22Rv1 (cell line): ENCODE measurements around the gene TSC22D4.

Experiments used
- CTCF ChIP-seq: fragments of 450-650 bp; IDR thresholded peaks from 2 replicates; pipeline ENCODE4 v1.5.1; 2017; ENCODE audit warnings: mild to moderate bottlenecking
- ZFX ChIP-seq: fragments of 450-650 bp; IDR thresholded peaks from 2 replicates; pipeline ENCODE4 v1.6.1; 2017; ENCODE audit warnings: antibody characterized with exemption, borderline replicate concordance

DNA sequence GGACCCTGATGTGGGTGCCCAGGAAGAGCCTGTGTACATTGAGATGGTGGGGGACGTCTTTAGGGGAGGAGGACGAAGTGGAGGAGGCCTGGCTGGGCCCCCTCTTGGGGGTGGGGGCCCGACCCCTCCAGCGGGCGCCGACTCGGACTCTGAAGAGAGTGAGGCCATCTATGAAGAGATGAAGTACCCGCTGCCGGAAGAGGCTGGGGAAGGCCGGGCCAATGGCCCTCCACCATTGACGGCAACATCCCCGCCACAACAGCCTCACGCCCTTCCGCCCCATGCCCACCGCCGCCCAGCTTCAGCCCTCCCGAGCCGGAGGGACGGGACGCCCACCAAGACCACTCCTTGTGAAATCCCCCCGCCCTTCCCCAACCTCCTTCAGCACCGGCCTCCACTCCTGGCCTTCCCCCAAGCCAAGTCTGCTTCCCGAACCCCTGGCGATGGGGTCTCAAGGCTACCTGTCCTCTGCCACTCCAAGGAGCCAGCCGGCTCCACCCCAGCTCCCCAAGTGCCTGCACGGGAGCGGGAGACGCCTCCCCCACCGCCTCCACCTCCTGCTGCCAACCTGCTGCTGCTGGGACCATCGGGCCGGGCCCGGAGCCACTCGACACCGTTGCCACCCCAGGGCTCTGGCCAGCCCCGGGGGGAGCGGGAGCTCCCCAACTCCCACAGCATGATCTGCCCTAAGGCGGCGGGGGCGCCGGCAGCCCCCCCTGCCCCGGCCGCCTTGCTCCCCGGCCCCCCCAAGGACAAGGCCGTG is 9.5 kb upstream of the TSC22D4 start:
- TF ChIP-seq CTCF (no peak), ZFX (no peak)
